PC-9 (cell line): ENCODE results near the gene SGCD. TPM values are rescaled to one million over a fixed set of nuclear protein-coding genes. Genes with fewer than 3 reads are reported as not detected.

Experiments used
- BruUV-seq: library from RNA; stranded (reverse); fragments of 400-500 nt; replicated peaks from 2 replicates; lab custom pipeline; 2021; lab: Mats Ljungman, UMichigan
- CTCF ChIA-PET: fragments of 300-600 bp; sonication (Branson Sonifier 250); formaldehyde crosslinking; loops from one replicate; lab custom pipeline; 2022; ENCODE audit warnings: antibody characterized with exemption; lab: Charles Lee
- POLR2A ChIA-PET: fragments of 300-600 bp; sonication (Branson Sonifier 250); formaldehyde crosslinking; loops from one replicate; lab custom pipeline; 2022; ENCODE audit warnings: antibody characterized with exemption; ENCODE audit not compliant: unreplicated experiment; lab: Charles Lee
- DNase-seq, 2 experiments: peaks; one replicate each; pipeline versions ENCODE4 v3.0.0 to v3.0.0-alpha.2; 2015 to 2022; ENCODE audit warnings: mixed read lengths in 1 of 2
- H2AFZ ChIP-seq: fragments of 200-600 bp; sonication (generic); 2 replicates; pipeline ENCODE4 v1.8.1; 2017; ENCODE audit warnings: antibody characterized with exemption
- H3F3A ChIP-seq: fragments of 200-600 bp; sonication (generic); 2 replicates; pipeline ENCODE4 v1.8.1; 2017; ENCODE audit warnings: antibody characterized with exemption, mild to moderate bottlenecking, low read depth; ENCODE audit not compliant: insufficient read depth
- H3K27ac ChIP-seq: fragments of 200-600 bp; sonication (generic); 2 replicates; pipeline ENCODE4 v1.6.1; 2016; ENCODE audit warnings: mixed run types
- H3K27me3 ChIP-seq: fragments of 200-600 bp; sonication (generic); 2 replicates; pipeline ENCODE4 v1.6.1; 2016; ENCODE audit warnings: low read depth, mixed run types; ENCODE audit not compliant: insufficient read depth
- H3K36me3 ChIP-seq: fragments of 200-600 bp; sonication (generic); 2 replicates; pipeline ENCODE4 v1.6.1; 2016; ENCODE audit warnings: low read depth, mixed run types
- H3K4me1 ChIP-seq: fragments of 200-600 bp; sonication (generic); replicated peaks from 2 replicates; pipeline ENCODE4 v1.6.1; 2016; ENCODE audit warnings: mixed run types; ENCODE audit not compliant: insufficient read depth
- H3K4me2 ChIP-seq: fragments of 200-600 bp; sonication (generic); 2 replicates; pipeline ENCODE4 v1.6.1; 2017; ENCODE audit warnings: mixed run types
- H3K4me3 ChIP-seq: fragments of 200-600 bp; sonication (generic); 2 replicates; pipeline ENCODE4 v1.6.1; 2016; ENCODE audit warnings: mixed run types
- H3K79me2 ChIP-seq: fragments of 200-600 bp; sonication (generic); 2 replicates; pipeline ENCODE4 v1.6.1; 2017; ENCODE audit warnings: low read depth, mixed run types
- H3K9me2 ChIP-seq: fragments of 200-600 bp; sonication (generic); 2 replicates; pipeline ENCODE4 v1.8.1; 2017; ENCODE audit warnings: mild to moderate bottlenecking; ENCODE audit not compliant: insufficient read depth
- H3K9me3 ChIP-seq: fragments of 200-600 bp; sonication (generic); 2 replicates; pipeline ENCODE4 v1.8.1; 2016; ENCODE audit warnings: low read depth; ENCODE audit not compliant: insufficient read depth
- H4K20me1 ChIP-seq: fragments of 200-600 bp; sonication (generic); 2 replicates; pipeline ENCODE4 v1.8.1; 2017; ENCODE audit not compliant: insufficient read depth
- EZH2 ChIP-seq: fragments of 200-600 bp; sonication (generic); IDR thresholded peaks from 2 replicates; pipeline ENCODE4 v1.8.0; 2017; ENCODE audit warnings: antibody characterized with exemption, low read depth
- intact Hi-C: fragments of 100-400 bp; cut with micrococcal nuclease; formaldehyde crosslinking; loops from one replicate; pipeline ENCODE4 v1.10.0; 2022; ENCODE audit not compliant: unreplicated experiment
- total RNA-seq: library from RNA; stranded (reverse); gene quantifications from 2 replicates; pipeline ENCODE4 v1.2.3, GENCODE V29; 2021
- TF ChIP-seq, protein P1 (sequence below): fragments of 200-600 bp; sonication (generic); conservative IDR thresholded peaks from 2 replicates; pipeline ENCODE4 v1.6.1; 2017; ENCODE audit warnings: mixed run types, antibody characterized with exemption, mild to moderate bottlenecking, moderate library complexity

The SGCD gene
- total RNA-seq, 1 experiment from 2014 or later, result not detected

DNA sequence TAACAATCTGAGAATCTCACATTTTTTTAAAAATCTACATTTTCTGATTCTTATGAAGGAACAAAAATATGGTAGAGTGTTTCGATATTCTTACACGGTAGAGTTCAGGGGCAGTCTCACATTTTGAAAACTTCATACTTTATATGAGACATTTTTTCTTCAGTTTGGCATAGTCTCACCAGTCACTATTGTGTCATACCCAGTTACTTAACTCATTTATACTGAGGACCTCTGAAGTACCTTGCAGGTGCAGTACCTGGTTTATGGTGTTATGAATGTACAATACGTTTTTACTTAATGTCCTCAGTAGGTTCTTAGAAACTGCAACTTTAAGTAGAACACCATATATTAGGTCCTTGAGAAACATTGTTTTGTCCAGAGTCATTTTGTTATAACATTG lies 196.6 kb downstream of the SGCD start:
- Histone ChIP-seq H3K27me3 (no peaks in the 10 kb centered on the region), H4K20me1 (no peaks in the 10 kb centered on the region), H3F3A (no peaks in the 10 kb centered on the region), H3K4me3 (no peak overlapping the region), H3K9me2 (no peaks in the 10 kb centered on the region), H3K9me3 (no peaks in the 10 kb centered on the region), H2AFZ (no peak overlapping the region), H3K36me3 (no peaks in the 10 kb centered on the region), H3K4me1 (no peaks in the 10 kb centered on the region), H3K4me2 (no peak overlapping the region), H3K79me2 (no peaks in the 10 kb centered on the region), H3K27ac (no peak overlapping the region)
- intact Hi-C loops, result loop anchor here (1.0 kb wide), 1 partner anchor 46 kb away; no protein-coding TSS in a partner anchor
- BruUV-seq, result no TSS peak
- TF ChIP-seq EZH2, result no peak
- TF ChIP-seq, protein P1, sequence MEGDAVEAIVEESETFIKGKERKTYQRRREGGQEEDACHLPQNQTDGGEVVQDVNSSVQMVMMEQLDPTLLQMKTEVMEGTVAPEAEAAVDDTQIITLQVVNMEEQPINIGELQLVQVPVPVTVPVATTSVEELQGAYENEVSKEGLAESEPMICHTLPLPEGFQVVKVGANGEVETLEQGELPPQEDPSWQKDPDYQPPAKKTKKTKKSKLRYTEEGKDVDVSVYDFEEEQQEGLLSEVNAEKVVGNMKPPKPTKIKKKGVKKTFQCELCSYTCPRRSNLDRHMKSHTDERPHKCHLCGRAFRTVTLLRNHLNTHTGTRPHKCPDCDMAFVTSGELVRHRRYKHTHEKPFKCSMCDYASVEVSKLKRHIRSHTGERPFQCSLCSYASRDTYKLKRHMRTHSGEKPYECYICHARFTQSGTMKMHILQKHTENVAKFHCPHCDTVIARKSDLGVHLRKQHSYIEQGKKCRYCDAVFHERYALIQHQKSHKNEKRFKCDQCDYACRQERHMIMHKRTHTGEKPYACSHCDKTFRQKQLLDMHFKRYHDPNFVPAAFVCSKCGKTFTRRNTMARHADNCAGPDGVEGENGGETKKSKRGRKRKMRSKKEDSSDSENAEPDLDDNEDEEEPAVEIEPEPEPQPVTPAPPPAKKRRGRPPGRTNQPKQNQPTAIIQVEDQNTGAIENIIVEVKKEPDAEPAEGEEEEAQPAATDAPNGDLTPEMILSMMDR, result no peak
- DNase-seq, result no peak
- POLR2A ChIA-PET, result no interaction called here
- CTCF ChIA-PET, result no interaction called here

- H3K9me2 ChIP-seq, result no peaks in the 10 kb centered on the region
- H3K27ac ChIP-seq, result no peak overlapping the region
- H3K27me3 ChIP-seq, result no peaks in the 10 kb centered on the region
- CTCF ChIA-PET, result no interaction called here
- DNase-seq, result no peak
- no peak overlapping the region for H2AFZ ChIP-seq
- BruUV-seq, result no TSS peak
- no peaks in the 10 kb centered on the region for H3K4me1 ChIP-seq
- H3F3A ChIP-seq, result no peaks in the 10 kb centered on the region
- no peaks in the 10 kb centered on the region for H4K20me1 ChIP-seq
- H3K9me3 ChIP-seq, result no peaks in the 10 kb centered on the region
- intact Hi-C loops, result no loop called here
- no peak overlapping the region for H3K4me3 ChIP-seq
- H3K4me2 ChIP-seq, result no peak overlapping the region
- no peaks in the 10 kb centered on the region for H3K79me2 ChIP-seq
- POLR2A ChIA-PET, result no interaction called here
- H3K36me3 ChIP-seq, result no peaks in the 10 kb centered on the region
- no peak for TF ChIP-seq EZH2
- TF ChIP-seq, protein P1, result no peak
Measured at GRCh38 chr5:156526081-156526925, 199.3 kb downstream of the SGCD start.

DNA sequence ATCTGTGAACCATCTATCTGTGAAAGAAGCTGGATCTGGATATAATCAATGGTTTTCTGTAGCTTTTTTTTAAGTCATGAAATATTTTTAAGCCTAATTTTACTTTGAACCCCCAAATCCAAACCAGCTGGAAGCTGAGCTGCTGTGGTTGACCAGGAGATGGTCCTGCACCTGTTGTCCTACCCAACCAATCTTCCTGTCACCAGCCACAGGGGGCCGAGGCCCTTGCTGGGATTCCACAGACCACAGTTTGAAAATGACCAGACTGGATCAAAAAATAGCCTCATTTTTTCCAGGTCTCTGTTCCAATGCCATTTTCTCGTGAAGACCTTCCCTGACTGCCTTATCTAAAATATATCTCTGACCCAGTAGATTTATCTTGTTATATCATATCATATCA lies 200.6 kb downstream of the SGCD start:
- Histone ChIP-seq H2AFZ (no peak overlapping the region), H3K4me1 (no peaks in the 10 kb centered on the region), H3K4me2 (no peak overlapping the region), H3K27ac (no peak overlapping the region), H3F3A (no peaks in the 10 kb centered on the region), H3K4me3 (no peak overlapping the region), H3K36me3 (no peaks in the 10 kb centered on the region), H3K9me3 (no peaks in the 10 kb centered on the region), H3K9me2 (no peaks in the 10 kb centered on the region), H4K20me1 (no peaks in the 10 kb centered on the region), H3K79me2 (no peaks in the 10 kb centered on the region), H3K27me3 (no peaks in the 10 kb centered on the region)
- ChIA-PET POLR2A (no interaction called here), CTCF (no interaction called here)
- intact Hi-C loops, result no loop called here
- TF ChIP-seq EZH2, result no peak
- TF ChIP-seq, protein P1, result no peak
- DNase-seq, result no peak
- BruUV-seq, result no TSS peak
